Brain microvascular endothelial cell (primary cell): Measurements from ENCODE around the gene USH2A.

Experiments
- DNase-seq: peaks from one replicate; pipeline ENCODE4 v3.0.0-alpha.2; 2020
- H3K27ac ChIP-seq: fragments of 250-450 bp; sonication (Bioruptor Pico); 2 replicates; pipeline ENCODE4 v1.5.1; 2020; ENCODE audit warnings: mild to moderate bottlenecking, moderate library complexity
- H3K27me3 ChIP-seq: fragments of 250-450 bp; sonication (Bioruptor Pico); replicated peaks from 2 replicates; pipeline ENCODE4 v1.5.1; 2020; ENCODE audit warnings: mild to moderate bottlenecking
- H3K36me3 ChIP-seq: fragments of 250-450 bp; sonication (Bioruptor Pico); replicated peaks from 2 replicates; pipeline ENCODE4 v1.5.1; 2020; ENCODE audit warnings: mild to moderate bottlenecking
- H3K4me3 ChIP-seq: 2 replicates; pipeline ENCODE4 v1.5.1; 2011; ENCODE audit warnings: low read depth, mild to moderate bottlenecking, control low read depth, low read length, moderate library complexity
- in situ Hi-C: cut with HindIII; loops from 2 replicates; pipeline ENCODE4 v1.10.0; 2017; ENCODE audit warnings: low sequenced_read_pairs, low pct_ligation_motif_present
- TF ChIP-seq, protein P1 (sequence below): IDR thresholded peaks from 2 replicates; pipeline ENCODE4 v1.5.1; 2011; ENCODE audit warnings: low read depth, mild to moderate bottlenecking, moderate library complexity, low read length, control low read depth, inconsistent platforms; ENCODE audit errors: missing control alignments

The USH2A gene

DNA sequence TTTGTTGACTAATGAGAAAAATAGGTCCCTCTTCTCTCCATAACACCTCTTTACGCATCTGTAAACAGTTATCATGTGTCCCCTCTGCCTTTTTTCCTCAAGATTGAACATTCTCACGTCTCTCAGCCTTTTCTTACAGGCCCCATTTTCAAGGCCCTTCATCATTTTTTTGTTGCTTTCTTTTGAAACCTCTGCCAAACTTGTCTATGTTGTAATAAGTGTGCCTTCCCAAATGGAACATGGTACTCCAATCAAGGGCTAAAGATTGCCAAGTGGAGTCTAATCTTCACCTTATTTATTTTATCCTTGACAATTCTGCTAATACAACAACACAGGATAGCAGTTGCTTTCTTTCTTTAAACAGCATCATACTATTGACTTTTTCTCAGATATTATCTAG lies 280.3 kb downstream of the USH2A start:
- in situ Hi-C loops = no loop called here
- Histone ChIP-seq H3K4me3 (no peak overlapping the region), H3K36me3 (no peaks in the 10 kb centered on the region), H3K27me3 (no peaks in the 10 kb centered on the region), H3K27ac (no peak overlapping the region)
- DNase-seq = no peak
- TF ChIP-seq, protein P1, sequence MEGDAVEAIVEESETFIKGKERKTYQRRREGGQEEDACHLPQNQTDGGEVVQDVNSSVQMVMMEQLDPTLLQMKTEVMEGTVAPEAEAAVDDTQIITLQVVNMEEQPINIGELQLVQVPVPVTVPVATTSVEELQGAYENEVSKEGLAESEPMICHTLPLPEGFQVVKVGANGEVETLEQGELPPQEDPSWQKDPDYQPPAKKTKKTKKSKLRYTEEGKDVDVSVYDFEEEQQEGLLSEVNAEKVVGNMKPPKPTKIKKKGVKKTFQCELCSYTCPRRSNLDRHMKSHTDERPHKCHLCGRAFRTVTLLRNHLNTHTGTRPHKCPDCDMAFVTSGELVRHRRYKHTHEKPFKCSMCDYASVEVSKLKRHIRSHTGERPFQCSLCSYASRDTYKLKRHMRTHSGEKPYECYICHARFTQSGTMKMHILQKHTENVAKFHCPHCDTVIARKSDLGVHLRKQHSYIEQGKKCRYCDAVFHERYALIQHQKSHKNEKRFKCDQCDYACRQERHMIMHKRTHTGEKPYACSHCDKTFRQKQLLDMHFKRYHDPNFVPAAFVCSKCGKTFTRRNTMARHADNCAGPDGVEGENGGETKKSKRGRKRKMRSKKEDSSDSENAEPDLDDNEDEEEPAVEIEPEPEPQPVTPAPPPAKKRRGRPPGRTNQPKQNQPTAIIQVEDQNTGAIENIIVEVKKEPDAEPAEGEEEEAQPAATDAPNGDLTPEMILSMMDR = no peak

DNA sequence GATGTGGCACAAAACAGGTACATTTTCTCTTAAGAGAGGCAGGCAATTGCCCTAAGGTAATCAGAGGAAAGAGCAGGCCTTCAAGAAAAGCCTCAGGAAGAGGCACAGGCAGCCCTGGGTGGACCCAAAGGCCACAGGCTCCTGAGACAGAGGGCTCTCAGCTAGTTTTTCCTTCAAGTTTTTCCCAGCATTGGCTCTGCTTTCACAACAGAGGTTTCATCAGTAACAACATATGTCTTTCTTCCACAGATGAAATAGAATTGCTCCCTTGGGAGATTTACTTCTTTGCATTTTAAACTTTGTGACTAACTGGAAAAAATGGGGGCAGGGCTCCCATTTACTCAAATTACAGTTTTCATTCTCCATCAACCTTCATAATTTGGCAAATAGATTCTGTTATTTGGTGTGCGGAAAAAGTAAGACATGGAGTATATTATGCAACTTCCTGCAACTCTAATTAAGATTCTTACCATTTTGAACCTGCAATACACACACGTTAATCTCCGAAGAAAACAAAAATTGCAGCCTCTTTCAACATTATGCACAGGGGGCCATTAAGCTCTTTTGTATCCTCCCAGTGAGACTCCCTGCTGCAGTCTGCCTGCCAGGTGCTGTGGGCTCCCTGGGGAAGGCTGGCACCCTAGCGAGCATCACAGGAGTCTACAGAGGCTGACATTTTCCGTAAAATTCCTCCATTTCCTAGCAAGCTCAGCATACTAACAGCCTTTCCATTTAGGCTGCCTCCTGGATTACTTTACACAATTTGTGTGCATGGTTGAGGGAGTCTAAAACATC lies 282.3 kb downstream of the USH2A start:
- in situ Hi-C loops = no loop called here
- no peak for DNase-seq
- no peak overlapping the region for H3K27ac ChIP-seq
- TF ChIP-seq, protein P1 = no peak
- no peaks in the 10 kb centered on the region for H3K27me3 ChIP-seq
- no peak overlapping the region for H3K4me3 ChIP-seq
- H3K36me3 ChIP-seq = no peaks in the 10 kb centered on the region

DNA sequence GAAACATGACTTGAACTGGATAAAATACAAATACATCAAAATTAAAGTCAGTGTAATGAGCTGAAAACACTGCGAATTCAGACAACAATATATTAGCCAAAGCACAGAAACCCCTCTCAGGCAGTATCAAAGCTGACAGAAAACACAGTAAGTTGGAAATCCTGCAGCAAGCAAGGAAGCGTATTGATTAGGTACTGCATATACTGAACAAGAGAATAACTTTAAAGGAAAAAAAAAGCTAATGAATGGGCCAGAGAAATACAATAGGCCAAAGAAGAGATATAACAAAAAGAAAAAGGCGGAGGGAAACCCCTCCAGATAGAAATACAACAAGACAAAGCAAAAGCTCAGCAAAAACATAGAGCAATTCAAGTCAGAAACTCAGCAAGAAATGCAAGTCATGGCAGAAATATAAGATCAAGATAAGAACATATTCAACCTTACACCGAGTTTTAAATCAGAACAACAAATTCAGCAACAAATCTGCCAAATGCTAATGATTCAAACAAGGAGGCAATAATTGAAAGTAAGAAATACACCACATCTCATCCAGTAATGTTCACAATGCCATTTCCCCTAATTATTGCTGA lies 299.0 kb downstream of the USH2A start:
- no peaks in the 10 kb centered on the region for H3K36me3 ChIP-seq
- H3K27me3 ChIP-seq = no peaks in the 10 kb centered on the region
- in situ Hi-C loops = no loop called here
- no peak overlapping the region for H3K27ac ChIP-seq
- DNase-seq = no peak
- no peak overlapping the region for H3K4me3 ChIP-seq
- TF ChIP-seq, protein P1 = no peak

DNA sequence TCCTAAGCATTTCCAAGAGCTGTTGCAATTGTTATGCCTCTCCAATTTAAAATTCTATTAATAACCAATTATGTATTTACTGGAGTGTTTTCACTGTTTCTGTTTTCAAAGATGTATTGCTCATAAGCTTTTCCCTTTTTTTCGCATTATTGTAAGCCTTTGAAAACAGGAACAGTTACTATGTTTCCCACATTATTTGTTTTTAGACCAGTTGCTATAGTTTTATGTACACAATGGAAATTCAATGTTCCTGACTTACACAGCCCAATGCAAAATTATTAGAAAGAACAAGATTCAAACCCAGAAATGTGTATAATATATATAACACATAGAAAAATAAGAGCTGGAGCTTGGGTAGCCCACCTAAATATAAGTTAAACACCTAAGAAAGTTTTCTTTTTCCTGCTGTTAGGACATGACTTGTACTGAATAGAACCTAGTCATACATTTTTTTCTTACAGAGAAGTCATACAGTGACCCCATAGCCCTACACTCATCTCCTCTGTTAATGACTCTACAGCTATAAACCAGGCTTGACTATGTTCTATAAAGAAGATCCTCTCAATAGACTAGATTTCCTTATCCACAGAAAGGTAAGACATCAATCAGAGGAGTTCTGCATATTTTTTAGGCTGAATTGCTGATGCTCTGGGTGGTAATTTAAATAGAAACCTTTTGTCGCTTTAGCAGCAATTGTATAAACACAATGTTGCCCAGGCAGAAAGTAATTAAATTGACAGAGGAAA lies 299.6 kb downstream of the USH2A start:
- no peak for DNase-seq
- H3K4me3 ChIP-seq = no peak overlapping the region
- H3K27ac ChIP-seq = no peak overlapping the region
- H3K36me3 ChIP-seq = no peaks in the 10 kb centered on the region
- no peaks in the 10 kb centered on the region for H3K27me3 ChIP-seq
- in situ Hi-C loops = no loop called here
- TF ChIP-seq, protein P1 = no peak

DNA sequence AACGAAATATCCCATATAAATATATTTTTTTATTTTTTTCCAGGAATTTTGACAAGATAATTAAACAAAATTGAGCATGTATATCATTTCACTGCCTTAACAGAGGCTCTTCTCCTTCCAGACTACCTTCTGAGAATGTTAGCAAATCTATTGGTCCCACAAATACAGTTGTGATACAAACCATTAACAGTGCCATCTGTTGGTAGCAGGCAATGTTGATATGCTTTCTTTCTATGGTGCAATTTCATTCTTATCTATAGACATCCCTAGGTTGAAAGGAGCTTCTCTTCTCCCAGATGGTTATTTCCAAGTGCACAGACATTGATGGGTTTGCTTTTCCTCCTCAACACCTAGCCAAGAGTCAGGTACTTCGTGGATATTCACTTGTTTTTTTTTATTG lies 303.6 kb downstream of the USH2A start:
- no peak overlapping the region for H3K27ac ChIP-seq
- H3K27me3 ChIP-seq = no peaks in the 10 kb centered on the region
- H3K36me3 ChIP-seq = no peaks in the 10 kb centered on the region
- peak; percentile 17 for DNase-seq
- in situ Hi-C loops = no loop called here
- H3K4me3 ChIP-seq = no peak overlapping the region
- TF ChIP-seq, protein P1 = peak; percentile 54
